Measurements from ENCODE around the gene TCF7L2.
"Not testable (repeated sequence)": the region's sequence is repeated elsewhere in the genome, so short reads cannot be mapped to it uniquely, and the experiment has no call there.

The TCF7L2 gene

GRCh38 chr10:113053881-113054280, 103.8 kb downstream of the TCF7L2 start:
- DNase-seq = no peak
- in situ Hi-C loops (cut with MboI; ENCODE audit: low pct_unique_long_range_greater_than_20kb, low sequenced_read_pairs) = no loop called here

DNA sequence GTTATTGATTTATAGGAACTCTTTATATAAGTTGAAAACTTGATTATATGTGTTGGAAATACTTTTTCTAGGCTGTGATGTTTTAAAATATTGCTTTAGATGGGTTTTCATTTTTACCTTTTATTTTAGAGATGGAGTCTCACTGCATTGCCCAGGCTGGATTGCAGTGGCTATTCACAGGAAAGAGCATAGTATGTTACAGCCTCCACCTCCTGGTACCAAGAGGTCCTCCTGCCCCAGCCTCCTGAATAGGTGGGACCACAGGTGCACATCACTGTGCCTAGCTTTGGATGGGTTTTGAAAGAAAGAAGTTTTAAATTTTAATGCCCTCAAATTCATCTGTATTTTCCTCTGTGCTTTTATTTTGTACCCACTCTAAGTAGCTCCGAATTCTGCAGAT, 105.4 kb downstream of the TCF7L2 start:
- in situ Hi-C loops (cut with MboI; ENCODE audit: low pct_unique_long_range_greater_than_20kb, low sequenced_read_pairs) = no loop called here
- no peak for DNase-seq

- DNase-seq = no peak
- in situ Hi-C loops (cut with MboI; ENCODE audit: low pct_unique_long_range_greater_than_20kb, low sequenced_read_pairs) = no loop called here
Observed at GRCh38 chr10:113056030-113056429, 106.0 kb downstream of the TCF7L2 start.

DNA sequence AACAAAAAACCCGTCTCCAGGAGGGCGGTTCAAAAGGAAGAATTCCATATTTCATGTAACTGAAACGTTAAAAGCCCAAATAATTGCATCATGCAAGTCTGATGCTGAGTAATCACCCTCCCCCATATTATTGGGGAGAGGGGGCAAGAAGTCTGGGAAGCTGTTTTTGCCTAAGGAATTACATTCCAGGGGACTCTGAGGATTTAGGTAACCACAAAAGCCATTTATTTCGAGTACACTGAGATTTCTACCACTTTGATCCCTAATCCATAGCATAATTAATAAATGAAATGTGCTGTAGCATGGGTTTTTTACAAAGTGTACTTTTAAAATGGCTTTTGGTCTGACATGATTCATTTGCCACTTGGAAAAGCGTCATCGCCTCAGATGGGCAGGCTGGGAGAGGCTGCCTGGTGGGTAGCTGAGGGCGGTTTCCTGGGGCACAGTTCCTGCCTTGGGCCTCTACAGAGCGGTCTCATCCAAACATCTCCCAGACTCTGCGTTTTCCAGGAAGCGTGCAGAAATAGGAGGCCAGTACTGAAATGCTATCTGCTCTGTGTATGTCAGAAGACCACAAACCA, 106.5 kb downstream of the TCF7L2 start:
- in situ Hi-C loops (cut with MboI; ENCODE audit: low pct_unique_long_range_greater_than_20kb, low sequenced_read_pairs) = no loop called here
- DNase-seq = no peak

- DNase-seq = no peak
- in situ Hi-C loops (cut with MboI; ENCODE audit: low pct_unique_long_range_greater_than_20kb, low sequenced_read_pairs) = no loop called here
Observed at GRCh38 chr10:113057948-113058522, 108.0 kb downstream of the TCF7L2 start.

DNA sequence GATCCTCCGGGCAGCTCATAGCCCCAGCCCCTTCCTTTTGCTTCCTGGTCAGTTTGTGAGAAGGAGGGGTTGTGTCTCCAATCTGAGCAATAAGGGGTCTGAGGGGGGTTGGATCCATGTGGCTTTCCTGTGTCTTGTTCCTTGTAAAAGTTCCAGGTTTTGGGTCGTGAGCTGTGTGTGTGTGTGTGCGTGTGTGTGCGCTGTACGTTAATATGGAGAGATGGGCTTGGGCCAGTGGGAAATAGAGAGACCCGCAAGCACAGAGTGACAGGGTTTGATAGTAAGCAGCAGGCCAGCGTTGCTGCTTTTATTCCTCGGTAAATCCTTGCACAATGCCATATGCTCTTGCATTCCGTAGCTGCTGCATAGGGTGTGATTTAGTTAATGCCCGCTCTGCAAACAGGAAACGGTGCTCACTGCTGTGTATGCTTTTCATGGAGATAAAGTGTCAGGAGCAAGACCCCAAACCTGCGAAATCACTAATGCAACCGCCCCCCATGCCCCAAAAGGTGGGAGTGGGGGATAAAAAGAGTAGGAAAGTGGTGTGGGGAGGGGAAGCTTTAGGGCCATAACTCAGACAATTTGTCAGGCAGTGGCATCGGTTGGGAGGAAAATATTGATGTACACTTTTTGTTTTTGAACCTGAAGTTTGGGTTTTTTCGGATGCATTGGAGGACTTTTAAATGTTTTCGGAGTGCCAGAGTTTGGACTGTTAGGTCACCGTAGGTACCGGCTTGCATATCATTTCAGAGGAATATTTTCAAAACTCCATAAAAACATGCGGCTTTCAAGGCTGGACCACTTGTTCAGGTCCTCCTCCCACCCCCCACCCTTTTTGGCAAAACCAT, 108.7 kb downstream of the TCF7L2 start:
- in situ Hi-C loops (cut with MboI; ENCODE audit: low pct_unique_long_range_greater_than_20kb, low sequenced_read_pairs) = no loop called here
- no peak for DNase-seq

DNA sequence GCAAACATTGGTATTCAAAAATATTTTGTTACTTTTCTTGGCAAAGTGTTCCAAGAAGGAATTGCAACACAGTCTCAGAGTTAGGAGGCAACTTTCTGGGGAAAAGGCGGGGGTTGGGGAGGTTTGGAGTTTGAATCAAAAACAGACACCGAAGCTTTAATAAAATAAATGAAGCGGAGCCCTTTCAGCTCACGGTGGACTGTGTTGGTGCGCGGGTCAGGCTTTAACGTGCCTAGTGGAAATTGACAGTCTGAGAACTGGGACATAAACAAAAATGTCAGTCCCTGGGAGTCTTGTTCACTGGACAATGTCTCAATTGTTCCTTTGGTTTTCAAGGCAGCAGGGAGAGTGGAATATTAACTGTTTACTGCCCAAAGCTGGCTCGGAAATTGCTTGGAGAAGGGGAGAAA, 109.3 kb downstream of the TCF7L2 start:
- in situ Hi-C loops (cut with MboI; ENCODE audit: low pct_unique_long_range_greater_than_20kb, low sequenced_read_pairs) = no loop called here
- no peak for DNase-seq

DNA sequence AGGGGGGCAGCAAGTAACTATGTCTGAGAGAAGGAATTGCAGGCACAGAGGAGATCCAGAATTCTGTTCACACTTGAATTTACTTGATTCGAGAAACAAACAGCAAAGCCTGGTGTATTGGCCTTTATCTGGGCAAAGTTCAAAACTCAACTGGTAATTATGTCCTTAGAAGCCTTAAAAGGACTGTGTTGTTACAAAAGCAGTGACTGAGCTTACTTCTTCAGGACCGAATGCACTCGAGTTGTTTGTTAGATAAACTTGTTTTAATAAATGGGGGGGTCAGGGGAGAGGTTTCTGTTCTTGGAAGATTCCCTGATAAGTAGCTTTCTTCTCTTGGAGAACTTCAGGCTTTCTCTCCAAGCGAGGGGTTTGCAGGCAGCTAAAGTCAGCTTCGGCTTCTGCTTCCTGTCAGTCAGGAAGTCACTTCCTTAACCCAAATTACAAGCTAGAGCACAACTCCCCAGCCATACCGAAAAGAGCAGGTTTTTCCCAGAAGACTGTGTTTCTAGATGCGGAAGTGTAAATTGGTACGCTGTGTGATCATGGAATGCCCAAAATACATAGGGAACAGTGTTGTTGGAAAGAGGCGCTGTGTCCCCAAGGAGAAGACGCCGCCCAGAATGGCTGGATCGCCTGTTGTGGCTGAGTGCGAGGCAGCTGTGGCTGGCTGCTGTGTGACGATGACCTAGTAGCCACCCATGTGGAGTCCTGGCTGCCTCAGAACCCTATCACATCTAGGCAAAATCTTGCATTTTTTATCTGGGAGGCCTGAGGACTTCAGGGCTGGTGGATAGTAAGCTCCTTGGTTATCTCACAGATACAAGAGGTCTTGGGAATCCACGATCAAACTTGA, 110.4 kb downstream of the TCF7L2 start:
- in situ Hi-C loops (cut with MboI; ENCODE audit: low pct_unique_long_range_greater_than_20kb, low sequenced_read_pairs) = no loop called here

GRCh38 chr10:113061054-113061430, 111.0 kb downstream of the TCF7L2 start:
- in situ Hi-C loops (cut with MboI; ENCODE audit: low pct_unique_long_range_greater_than_20kb, low sequenced_read_pairs) = no loop called here
- no peak for DNase-seq

More for the DNA sequence above, 110.4 kb downstream of the TCF7L2 start:
- peak; percentile 70 for DNase-seq

DNA sequence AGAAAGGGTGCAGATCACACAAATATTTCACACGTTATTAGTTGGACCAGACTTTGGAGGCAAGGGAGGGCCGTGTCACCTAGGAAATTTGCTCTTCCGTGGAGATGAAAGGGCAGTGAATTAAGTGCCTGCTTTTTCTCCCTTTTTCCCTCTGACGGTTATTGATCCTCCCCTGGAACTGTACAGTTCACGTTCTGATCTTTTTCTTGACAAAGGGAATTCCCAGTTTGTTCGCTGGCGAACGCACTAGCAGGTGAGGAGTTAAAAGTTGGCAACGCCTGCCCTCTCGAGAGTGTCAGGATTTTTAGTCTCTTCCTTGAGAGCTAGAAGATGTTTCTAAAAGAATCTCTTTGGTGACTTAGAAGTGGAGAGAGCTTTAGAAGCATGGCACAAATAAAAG, 111.5 kb downstream of the TCF7L2 start:
- DNase-seq = no peak
- in situ Hi-C loops (cut with MboI; ENCODE audit: low pct_unique_long_range_greater_than_20kb, low sequenced_read_pairs) = no loop called here

DNA sequence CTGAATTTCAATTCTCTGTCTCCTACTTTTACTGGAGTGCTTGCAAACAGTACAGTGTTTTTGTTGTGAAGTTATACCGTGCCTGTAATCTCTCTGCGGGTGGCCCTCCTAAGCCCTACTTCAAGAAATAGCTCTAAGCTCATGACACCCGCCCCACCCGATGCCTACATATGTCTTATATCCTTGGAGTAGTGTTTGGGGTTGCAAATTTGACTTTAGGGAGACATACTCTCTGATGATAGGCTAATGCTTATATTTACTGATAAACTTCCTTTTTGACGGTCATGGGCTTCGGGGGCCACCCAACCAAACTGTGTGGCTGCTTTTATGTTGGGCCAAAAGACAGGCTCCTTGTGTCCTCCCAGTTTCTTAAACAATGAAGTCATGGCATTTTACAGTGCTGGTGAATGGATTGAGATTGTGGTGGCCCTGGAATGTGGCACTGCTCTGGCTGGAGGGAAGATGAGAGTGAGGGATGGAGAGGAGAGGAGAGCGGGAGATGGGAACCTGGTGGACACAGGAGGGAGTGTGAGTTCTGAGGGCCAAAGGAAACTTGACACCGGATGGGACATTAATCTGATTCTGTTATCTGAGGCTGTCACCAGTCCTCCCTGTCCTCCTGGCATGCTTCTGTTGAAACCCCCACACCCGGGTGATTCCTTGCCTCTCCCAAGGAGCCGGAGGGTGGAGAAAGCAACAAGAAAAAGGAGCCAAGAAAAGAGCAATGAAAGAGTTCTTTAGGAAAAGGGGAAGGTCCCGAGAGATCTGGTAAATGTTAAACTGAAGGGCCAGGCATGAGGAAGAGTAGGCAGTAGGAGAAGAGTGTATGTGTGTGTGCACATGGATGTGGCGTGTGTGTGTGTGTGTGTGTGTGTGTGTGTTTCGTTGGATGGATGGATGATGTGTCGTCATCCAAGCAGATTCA, 113.3 kb downstream of the TCF7L2 start:
- DNase-seq = no peak
- in situ Hi-C loops (cut with MboI; ENCODE audit: low pct_unique_long_range_greater_than_20kb, low sequenced_read_pairs) = no loop called here

GRCh38 chr10:113064039-113064438, 114.0 kb downstream of the TCF7L2 start:
- in situ Hi-C loops (cut with MboI; ENCODE audit: low pct_unique_long_range_greater_than_20kb, low sequenced_read_pairs) = no loop called here

GRCh38 chr10:113066120-113066519, 116.1 kb downstream of the TCF7L2 start:
- DNase-seq; in situ Hi-C loops (cut with MboI; ENCODE audit: low pct_unique_long_range_greater_than_20kb, low sequenced_read_pairs): not testable (repeated sequence)

More at GRCh38 chr10:113064039-113064438, 114.0 kb downstream of the TCF7L2 start:
- DNase-seq = no peak

DNA sequence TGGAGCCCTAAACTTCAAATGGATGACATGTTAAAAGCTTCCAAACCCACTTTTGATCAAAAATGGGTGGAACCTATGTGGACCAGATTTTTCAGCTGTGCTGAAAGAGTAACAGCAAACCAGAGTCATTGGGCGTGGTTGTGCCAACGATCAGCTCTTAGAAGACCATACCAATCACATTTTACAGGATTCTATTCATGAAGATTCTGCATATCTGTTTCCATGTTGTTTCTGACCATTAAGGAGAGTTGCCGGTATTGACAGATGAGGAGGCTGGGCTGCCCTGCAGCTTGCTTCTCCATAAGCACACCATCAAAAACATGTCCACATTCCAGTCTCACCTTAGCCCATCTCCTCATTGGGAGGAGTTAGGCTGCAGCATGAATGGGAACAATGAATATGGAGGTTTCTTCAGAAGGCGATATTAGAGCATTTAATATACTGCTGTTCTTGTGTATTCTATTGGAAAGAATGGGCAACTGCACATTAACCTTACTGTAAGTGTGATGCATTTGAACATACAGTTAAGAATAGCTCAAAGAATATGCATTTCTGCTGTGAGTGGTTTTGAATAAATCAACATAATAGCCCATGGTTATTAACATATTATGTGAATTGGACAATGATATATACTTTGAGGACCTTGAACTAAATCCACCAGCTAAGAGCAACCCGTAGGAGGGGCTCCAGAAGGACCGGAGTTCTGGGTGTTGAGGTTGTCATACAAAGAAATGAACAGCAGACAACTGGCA, 116.7 kb downstream of the TCF7L2 start:
- in situ Hi-C loops (cut with MboI; ENCODE audit: low pct_unique_long_range_greater_than_20kb, low sequenced_read_pairs) = no loop called here
- no peak for DNase-seq

DNA sequence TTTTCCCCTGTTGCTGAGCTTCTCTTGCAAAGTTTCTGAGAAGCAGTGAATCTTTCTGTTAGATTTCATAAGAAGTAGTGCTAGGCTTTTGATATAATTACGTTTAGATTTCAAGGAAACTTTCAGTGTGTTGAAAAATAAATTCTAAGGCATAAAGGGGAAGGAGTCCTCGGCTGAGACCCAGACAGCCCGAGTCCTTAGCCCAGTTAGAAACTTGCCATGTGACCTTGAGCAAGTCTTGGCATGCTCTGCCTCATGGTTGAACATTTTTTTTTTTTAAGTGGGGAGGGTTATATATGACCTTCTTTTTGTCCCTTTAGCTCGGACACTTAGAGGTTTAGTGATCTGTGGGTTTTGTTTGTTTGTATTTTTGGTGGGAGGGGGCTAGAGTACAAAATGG, 117.5 kb downstream of the TCF7L2 start:
- in situ Hi-C loops (cut with MboI; ENCODE audit: low pct_unique_long_range_greater_than_20kb, low sequenced_read_pairs) = no loop called here

GRCh38 chr10:113068178-113068890, 118.3 kb downstream of the TCF7L2 start:
- no peak for DNase-seq
- in situ Hi-C loops (cut with MboI; ENCODE audit: low pct_unique_long_range_greater_than_20kb, low sequenced_read_pairs) = no loop called here

More for the DNA sequence above, 117.5 kb downstream of the TCF7L2 start:
- no peak for DNase-seq

- in situ Hi-C loops (cut with MboI; ENCODE audit: low pct_unique_long_range_greater_than_20kb, low sequenced_read_pairs) = no loop called here
- DNase-seq = no peak
Observed at GRCh38 chr10:113069595-113069994, 119.5 kb downstream of the TCF7L2 start.

Measured in KBM-7 (cell line).